Spinal cord (tissue), 10 donors: ENCODE results near the gene DYRK2. TPM values are rescaled to one million over a fixed set of nuclear protein-coding genes. Genes with fewer than 3 reads are reported as not detected.

Experiments
- DNase-seq, 6 donors: peaks; one replicate each; pipeline versions ENCODE4 v3.0.0 to v3.0.0-alpha.2; 2013 to 2015; ENCODE audit warnings: low spot score in 6 of 6, low read depth in 4 of 6
- H3K27ac ChIP-seq: one replicate; pipeline ENCODE4 v1.5.1; 2013; ENCODE audit warnings: low read depth, low read length, control low read depth
- H3K27me3 ChIP-seq: one replicate; pipeline ENCODE4 v1.6.1; 2013; ENCODE audit warnings: low read length; ENCODE audit not compliant: control insufficient read depth, insufficient read depth
- H3K36me3 ChIP-seq: one replicate; pipeline ENCODE4 v1.6.1; 2013; ENCODE audit warnings: low read length; ENCODE audit not compliant: control insufficient read depth, insufficient read depth
- H3K4me1 ChIP-seq: one replicate; pipeline ENCODE4 v1.6.1; 2013; ENCODE audit warnings: low read length; ENCODE audit not compliant: control insufficient read depth, insufficient read depth
- H3K4me3 ChIP-seq: one replicate; pipeline ENCODE4 v1.5.1; 2013; ENCODE audit warnings: low read depth, low read length, control low read depth
- H3K9me3 ChIP-seq: one replicate; pipeline ENCODE4 v1.6.1; 2013; ENCODE audit warnings: low read length; ENCODE audit not compliant: control insufficient read depth, insufficient read depth
- WGBS: methylation state at CpG from one replicate; pipeline ENCODE4 v1.1.5; 2013; ENCODE audit warnings: missing lambda C conversion rate; ENCODE audit not compliant: insufficient coverage; 5-methylcytosine and 5-hydroxymethylcytosine counted together
- polyA plus RNA-seq, 2 donors: library from polyadenylated mRNA; unstranded; fragments of 120-200 nt; gene quantifications; one replicate each; pipeline ENCODE4 v1.2.1, GENCODE V29; 2013; ENCODE audit not compliant: insufficient read length in 2 of 2
- total RNA-seq, 2 donors: library from RNA; depleted of rRNA in 1 of 2; stranded (reverse); fragments of 120-200 nt in 1 of 2; fragments of >200 nt in 1 of 2; gene quantifications; one replicate each; pipeline versions ENCODE4 v1.2.3 to v1.2.4, GENCODE V29; 2013 to 2014
- donor health status: healthy.

DYRK2 gene
- total and polyA plus RNA-seq, 4 donors = 19.4 to 28.8 (median 23.1) TPM

GRCh38 chr12:67674417-67674816 lies 25.9 kb downstream of the DYRK2 start:
- H3K4me1 ChIP-seq = no peaks in the 10 kb centered on the region
- H3K9me3 ChIP-seq = peaks cover 5% of the 10 kb centered on the region
- H3K36me3 ChIP-seq = no peaks in the 10 kb centered on the region
- DNase-seq = no peak
- H3K27me3 ChIP-seq = no peaks in the 10 kb centered on the region
- no peak overlapping the region for H3K27ac ChIP-seq
- H3K4me3 ChIP-seq = no peak overlapping the region
- no CpG with 5 or more reads among the region's 3 CpGs for WGBS

GRCh38 chr12:67676624-67677023 lies 28.1 kb downstream of the DYRK2 start:
- Histone ChIP-seq H3K4me1 (no peaks in the 10 kb centered on the region), H3K9me3 (peaks cover 5% of the 10 kb centered on the region), H3K4me3 (no peak overlapping the region), H3K27ac (no peak overlapping the region), H3K27me3 (no peaks in the 10 kb centered on the region), H3K36me3 (no peaks in the 10 kb centered on the region)
- DNase-seq = no peak

DNA sequence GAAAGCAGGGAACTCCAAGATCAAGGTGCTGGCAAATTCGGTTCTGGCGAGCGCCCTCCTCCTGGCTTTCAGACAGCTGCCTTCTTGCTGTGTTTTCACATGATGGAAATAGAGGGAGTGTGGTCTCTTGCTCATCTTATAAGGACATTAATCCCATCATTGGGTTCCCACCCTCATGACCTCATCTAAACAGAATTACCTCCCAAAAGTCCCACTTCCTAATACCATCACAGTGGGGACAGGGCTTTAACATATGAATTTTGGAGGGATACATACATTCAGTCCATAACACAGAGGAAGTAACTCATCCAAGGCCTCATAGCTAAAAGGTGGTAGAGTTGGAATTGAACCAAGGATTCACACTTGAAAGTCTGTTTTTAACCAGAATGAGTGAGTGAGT lies 28.6 kb downstream of the DYRK2 start:
- no peak for DNase-seq
- no CpG with 5 or more reads among the region's 3 CpGs for WGBS
- no peaks in the 10 kb centered on the region for H3K4me1 ChIP-seq
- H3K4me3 ChIP-seq = no peak overlapping the region
- no peaks in the 10 kb centered on the region for H3K27me3 ChIP-seq
- peaks cover 5% of the 10 kb centered on the region for H3K9me3 ChIP-seq
- H3K27ac ChIP-seq = no peak overlapping the region
- H3K36me3 ChIP-seq = no peaks in the 10 kb centered on the region

DNA sequence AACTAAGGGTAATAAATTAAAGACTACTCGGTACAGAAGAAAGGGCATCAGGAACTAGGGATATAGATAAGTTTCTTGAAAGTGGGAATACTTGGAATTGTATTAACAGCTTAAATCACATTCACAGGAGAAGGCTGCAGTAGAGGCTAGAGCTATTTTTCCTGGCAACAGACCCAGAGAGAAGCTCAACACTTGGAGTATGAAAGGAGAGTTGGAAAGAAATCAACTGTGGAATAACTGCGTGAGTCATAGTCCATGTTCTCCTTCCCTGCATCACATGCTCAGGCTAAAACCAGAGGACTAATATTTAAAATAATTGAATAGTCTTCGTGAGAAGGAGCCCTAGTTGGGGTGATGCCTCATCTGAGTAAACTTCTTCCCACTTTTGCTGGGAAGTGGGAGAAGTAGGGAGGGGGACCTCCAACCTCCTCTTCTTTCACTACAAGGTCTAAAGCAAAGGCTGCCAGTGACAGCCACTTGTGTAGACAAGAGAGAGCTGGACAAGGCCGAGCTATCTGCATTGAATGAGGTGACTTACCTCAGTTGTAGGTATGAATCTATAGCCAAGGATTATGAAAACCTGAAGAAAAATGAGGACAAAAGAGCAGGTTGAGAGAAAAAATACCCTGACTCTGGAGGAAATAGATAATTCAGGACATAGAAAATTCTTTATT lies 32.7 kb downstream of the DYRK2 start:
- Histone ChIP-seq H3K4me3 (no peak overlapping the region), H3K27me3 (no peaks in the 10 kb centered on the region), H3K4me1 (no peaks in the 10 kb centered on the region), H3K36me3 (no peaks in the 10 kb centered on the region), H3K27ac (no peak overlapping the region), H3K9me3 (no peaks in the 10 kb centered on the region)
- 100% methylated on average over 1 of the region's 4 CpGs for WGBS
- peak in 1 of 6 donors; percentile 57 for DNase-seq

DNA sequence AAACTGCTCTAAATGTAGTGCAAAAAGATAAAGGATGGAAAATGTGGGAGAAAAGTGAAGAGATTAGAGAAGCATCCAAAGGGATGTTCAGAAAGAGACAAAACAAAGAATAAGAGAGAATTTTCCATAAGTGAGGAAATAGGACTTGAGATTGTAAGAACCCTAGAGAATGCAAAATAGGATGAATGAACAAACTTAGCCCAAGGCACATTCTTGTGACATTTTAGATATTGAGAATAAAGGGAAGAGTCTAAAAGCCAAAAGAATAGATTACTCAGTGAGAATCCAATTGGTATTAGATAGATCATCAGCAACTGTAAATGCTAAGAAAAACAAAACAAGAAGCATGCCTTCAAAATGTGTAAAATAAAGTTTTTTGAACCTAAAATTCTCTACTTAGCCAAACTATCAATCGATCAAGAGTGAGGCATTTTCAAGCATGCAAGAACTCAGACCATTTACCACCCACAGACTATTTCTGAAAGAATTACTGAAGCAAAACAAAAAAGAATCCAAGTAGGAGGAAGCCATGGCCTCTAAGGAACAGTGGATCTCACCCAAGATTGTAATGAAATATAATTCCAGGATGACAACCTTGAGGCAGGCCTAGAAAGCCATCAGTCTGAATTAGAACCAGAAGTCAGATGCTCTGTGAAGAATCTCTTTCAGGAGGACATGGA lies 33.5 kb downstream of the DYRK2 start:
- H3K4me3 ChIP-seq = no peak overlapping the region
- no peaks in the 10 kb centered on the region for H3K9me3 ChIP-seq
- H3K4me1 ChIP-seq = no peaks in the 10 kb centered on the region
- H3K27me3 ChIP-seq = no peaks in the 10 kb centered on the region
- no peak for DNase-seq
- no peaks in the 10 kb centered on the region for H3K36me3 ChIP-seq
- no CpG with 5 or more reads among the region's 1 CpG for WGBS
- H3K27ac ChIP-seq = no peak overlapping the region

- no peak for DNase-seq
- no CpG with 5 or more reads among the region's 1 CpG for WGBS
- Histone ChIP-seq H3K27me3 (no peaks in the 10 kb centered on the region), H3K4me1 (no peaks in the 10 kb centered on the region), H3K4me3 (no peak overlapping the region), H3K9me3 (no peaks in the 10 kb centered on the region), H3K36me3 (no peaks in the 10 kb centered on the region), H3K27ac (no peak overlapping the region)
Observed at GRCh38 chr12:67689385-67689784, 40.8 kb downstream of the DYRK2 start.

- no peak overlapping the region for H3K27ac ChIP-seq
- no peaks in the 10 kb centered on the region for H3K4me1 ChIP-seq
- no peak overlapping the region for H3K4me3 ChIP-seq
- H3K9me3 ChIP-seq = no peaks in the 10 kb centered on the region
- no peaks in the 10 kb centered on the region for H3K27me3 ChIP-seq
- no peak for DNase-seq
- no peaks in the 10 kb centered on the region for H3K36me3 ChIP-seq
- WGBS = no CpG with 5 or more reads among the region's 1 CpG
Observed at GRCh38 chr12:67690656-67691055, 42.1 kb downstream of the DYRK2 start.

DNA sequence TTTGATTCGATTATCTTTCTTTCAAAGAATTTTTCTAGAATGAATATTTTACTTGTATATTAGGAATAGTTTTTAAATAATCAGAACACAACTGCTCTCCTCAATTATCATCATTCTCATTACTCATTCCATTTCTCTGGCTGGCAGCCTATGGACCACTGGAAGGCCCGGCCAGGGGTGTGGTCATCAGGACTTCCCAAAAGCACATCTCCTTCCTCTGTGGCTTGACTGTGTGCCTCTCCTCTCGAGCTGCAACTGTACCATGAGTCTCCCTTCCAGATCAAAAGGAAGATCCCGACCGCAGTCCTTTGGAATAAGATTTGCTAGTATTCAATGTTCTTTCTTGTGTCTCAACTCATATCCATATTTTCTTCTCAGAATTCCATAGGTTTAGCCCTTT lies 42.7 kb downstream of the DYRK2 start:
- Histone ChIP-seq H3K4me3 (no peak overlapping the region), H3K4me1 (no peaks in the 10 kb centered on the region), H3K27ac (no peak overlapping the region), H3K9me3 (no peaks in the 10 kb centered on the region), H3K36me3 (no peaks in the 10 kb centered on the region), H3K27me3 (no peaks in the 10 kb centered on the region)
- WGBS = 89% methylated on average over 1 of the region's 5 CpGs
- DNase-seq = no peak

DNA sequence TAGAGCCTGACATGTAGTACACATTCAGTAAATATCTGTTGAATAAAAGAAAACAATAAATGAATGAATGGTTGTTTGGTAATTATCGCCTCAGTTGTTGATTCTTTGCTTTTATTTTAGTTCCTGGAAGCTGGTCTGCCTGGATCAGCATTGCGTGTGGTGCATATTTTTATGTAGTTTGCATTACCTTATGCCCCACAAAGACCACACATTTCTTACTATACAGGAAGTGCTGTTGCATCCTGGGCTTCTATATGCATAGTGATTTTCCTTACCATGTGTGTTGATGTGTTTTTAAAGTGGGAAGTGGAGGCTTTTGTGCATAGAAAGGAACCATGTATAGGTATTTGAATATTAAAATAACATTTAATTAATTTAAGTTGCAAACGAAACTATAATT lies 43.6 kb downstream of the DYRK2 start:
- DNase-seq = no peak
- WGBS = no CpG with 5 or more reads among the region's 3 CpGs
- Histone ChIP-seq H3K4me3 (no peak overlapping the region), H3K27ac (no peak overlapping the region), H3K9me3 (no peaks in the 10 kb centered on the region), H3K36me3 (no peaks in the 10 kb centered on the region), H3K4me1 (no peaks in the 10 kb centered on the region), H3K27me3 (no peaks in the 10 kb centered on the region)

- H3K27ac ChIP-seq = no peak overlapping the region
- H3K4me3 ChIP-seq = no peak overlapping the region
- H3K27me3 ChIP-seq = no peaks in the 10 kb centered on the region
- no CpG with 5 or more reads among the region's 2 CpGs for WGBS
- H3K36me3 ChIP-seq = no peaks in the 10 kb centered on the region
- H3K9me3 ChIP-seq = no peaks in the 10 kb centered on the region
- no peak for DNase-seq
- no peaks in the 10 kb centered on the region for H3K4me1 ChIP-seq
Observed at GRCh38 chr12:67692966-67693365, 44.4 kb downstream of the DYRK2 start.
